H1 (cell line): ENCODE results near the gene TTC28. TPM values are rescaled to one million over a fixed set of nuclear protein-coding genes. Genes with fewer than 3 reads are reported as not detected.

Experiments used
- CTCF ChIA-PET: fragments of 300-600 bp; sonication (Branson Sonifier 250); formaldehyde crosslinking; loops from one replicate; lab custom pipeline; 2021; ENCODE audit not compliant: partially characterized antibody; lab: Charles Lee
- POLR2A ChIA-PET: fragments of 300-600 bp; sonication (Branson Sonifier 250); formaldehyde crosslinking; loops from one replicate; lab custom pipeline; 2021; ENCODE audit warnings: inconsistent platforms; ENCODE audit not compliant: partially characterized antibody; lab: Charles Lee
- DNase-seq, 2 experiments: peaks; one replicate each; pipeline versions ENCODE4 v3.0.0 to v3.0.0-alpha.2; 2010 to 2022; ENCODE audit warnings: low spot score in 2 of 2, low read depth in 1 of 2, mixed read lengths in 1 of 2
- FAIRE-seq: peaks from 2 replicates; lab custom pipeline; 2011; peaks lifted over from hg19 to GRCh38; lab: Jason Lieb, UNC
- H2AFZ ChIP-seq: 2 replicates; pipeline ENCODE4 v1.8.1; 2012; ENCODE audit warnings: low read length, inconsistent platforms
- H2AK5ac ChIP-seq: 2 replicates; pipeline ENCODE4 v1.6.1; 2013; ENCODE audit warnings: low read depth, low read length
- H2BK120ac ChIP-seq: replicated peaks from 2 replicates; pipeline ENCODE3; 2013; ENCODE audit warnings: low read depth, low read length, inconsistent platforms
- H2BK12ac ChIP-seq: 2 replicates; pipeline ENCODE4 v1.6.1; 2013; ENCODE audit warnings: low read depth, low read length
- H2BK15ac ChIP-seq: 2 replicates; pipeline ENCODE4 v1.6.1; 2013; ENCODE audit warnings: low read length
- H2BK20ac ChIP-seq: 2 replicates; pipeline ENCODE4 v1.6.1; 2013; ENCODE audit warnings: low read length
- H2BK5ac ChIP-seq: 2 replicates; pipeline ENCODE4 v1.6.1; 2013; ENCODE audit warnings: low read depth, low read length
- H3K14ac ChIP-seq: 2 replicates; pipeline ENCODE4 v1.6.1; 2013; ENCODE audit warnings: inconsistent platforms; ENCODE audit not compliant: insufficient read length
- H3K18ac ChIP-seq: 2 replicates; pipeline ENCODE4 v1.6.1; 2013; ENCODE audit warnings: low read length; ENCODE audit errors: extremely low read depth
- H3K23ac ChIP-seq: 2 replicates; pipeline ENCODE4 v1.6.1; 2013; ENCODE audit warnings: inconsistent platforms; ENCODE audit not compliant: insufficient read length
- H3K23me2 ChIP-seq: 2 replicates; pipeline ENCODE4 v1.6.1; 2013; ENCODE audit warnings: low read depth, low read length
- H3K27ac ChIP-seq: 2 replicates; pipeline ENCODE4 v1.6.1; 2011; ENCODE audit warnings: low read depth, low read length, inconsistent platforms
- H3K27me3 ChIP-seq, 4 experiments: replicated peaks in 1 of 4; 1 replicate in 1 of 4; 2 replicates in 3 of 4; pipeline versions ENCODE4 v1.6.1 to v1.8.1; 2011 to 2013; ENCODE audit warnings: low read length in 3 of 4, mild to moderate bottlenecking in 3 of 4, inconsistent platforms in 2 of 4, mixed read lengths in 2 of 4, moderate library complexity in 1 of 4; ENCODE audit not compliant: control insufficient read depth in 3 of 4, insufficient read depth in 3 of 4; ENCODE audit errors: extremely low read depth in 1 of 4
- H3K36me3 ChIP-seq, 4 experiments: 2 replicates each; pipeline versions ENCODE4 v1.6.1 to v1.8.1; 2011 to 2013; ENCODE audit warnings: mild to moderate bottlenecking in 4 of 4, low read length in 3 of 4, moderate library complexity in 2 of 4, control low read depth in 1 of 4, inconsistent platforms in 1 of 4; ENCODE audit not compliant: insufficient read depth in 4 of 4, control insufficient read depth in 2 of 4
- H3K4ac ChIP-seq: replicated peaks from 2 replicates; pipeline ENCODE3; 2013; ENCODE audit warnings: low read length, low read depth, mixed read lengths, inconsistent platforms; ENCODE audit not compliant: insufficient read length
- H3K4me1 ChIP-seq, 4 experiments: replicated peaks in 1 of 4; 1 replicate in 1 of 4; 2 replicates in 3 of 4; pipeline versions ENCODE4 v1.6.1 to v1.8.1; 2011 to 2013; ENCODE audit warnings: low read length in 3 of 4, inconsistent platforms in 2 of 4, mixed read lengths in 1 of 4; ENCODE audit not compliant: insufficient read depth in 4 of 4, control insufficient read depth in 3 of 4
- H3K4me2 ChIP-seq, 2 experiments: 2 replicates each; pipeline versions ENCODE4 v1.6.1 to v1.8.1; 2011 to 2013; ENCODE audit warnings: low read depth in 2 of 2, low read length in 2 of 2, control low read depth in 1 of 2, inconsistent platforms in 1 of 2, mild to moderate bottlenecking in 1 of 2; ENCODE audit not compliant: insufficient read depth in 1 of 2
- H3K4me3 ChIP-seq, 4 experiments: fragments of 200-600, 300-600 bp in 1 of 4; sonication (generic), shearing (Covaris generic), sonication (Bioruptor Twin) in 1 of 4; 2 replicates each; pipeline versions ENCODE4 v1.5.1 to v1.8.1; 2011 to 2016; ENCODE audit warnings: low read length in 4 of 4, low read depth in 3 of 4, control low read depth in 2 of 4, inconsistent platforms in 2 of 4, mild to moderate bottlenecking in 2 of 4, mixed read lengths in 1 of 4, moderate library complexity in 1 of 4; ENCODE audit not compliant: insufficient read depth in 2 of 4; ENCODE audit errors: extremely low read depth in 1 of 4
- H3K56ac ChIP-seq: replicated peaks from 2 replicates; pipeline ENCODE3; 2013; ENCODE audit warnings: low read depth, mild to moderate bottlenecking, mixed read lengths, low read length, inconsistent platforms; ENCODE audit not compliant: insufficient read length
- H3K79me1 ChIP-seq: 2 replicates; pipeline ENCODE4 v1.6.1; 2013; ENCODE audit warnings: low read depth, low read length, control low read depth
- H3K79me2 ChIP-seq, 2 experiments: 2 replicates each; pipeline versions ENCODE4 v1.6.1 to v1.8.1; 2012 to 2013; ENCODE audit warnings: low read length in 2 of 2, mild to moderate bottlenecking in 2 of 2, inconsistent platforms in 1 of 2; ENCODE audit not compliant: insufficient read depth in 2 of 2, control insufficient read depth in 1 of 2
- H3K9ac ChIP-seq, 4 experiments: replicated peaks in 1 of 4; 1 replicate in 1 of 4; 2 replicates in 3 of 4; pipeline versions ENCODE4 v1.6.1 to v1.8.1; 2011 to 2013; ENCODE audit warnings: low read depth in 3 of 4, low read length in 3 of 4, control low read depth in 2 of 4, mild to moderate bottlenecking in 2 of 4, moderate library complexity in 2 of 4, inconsistent platforms in 1 of 4; ENCODE audit errors: extremely low read depth in 1 of 4
- H3K9me3 ChIP-seq, 2 experiments: 2 replicates each; pipeline versions ENCODE4 v1.6.1 to v1.8.1; 2012 to 2013; ENCODE audit warnings: mild to moderate bottlenecking in 2 of 2, moderate library complexity in 2 of 2, control low read depth in 1 of 2, inconsistent platforms in 1 of 2, low read depth in 1 of 2, low read length in 1 of 2, mixed read lengths in 1 of 2; ENCODE audit not compliant: insufficient read depth in 2 of 2
- H4K20me1 ChIP-seq, 2 experiments: replicated peaks in 1 of 2; 2 replicates each; pipeline versions ENCODE3 to v1.8.1; 2011 to 2013; ENCODE audit warnings: inconsistent platforms in 2 of 2, low read length in 2 of 2, mild to moderate bottlenecking in 1 of 2; ENCODE audit not compliant: insufficient read depth in 2 of 2, control insufficient read depth in 1 of 2
- H4K5ac ChIP-seq: 2 replicates; pipeline ENCODE4 v1.6.1; 2013; ENCODE audit warnings: low read length, low read depth, mixed read lengths, inconsistent platforms; ENCODE audit not compliant: insufficient read length
- H4K8ac ChIP-seq: 2 replicates; pipeline ENCODE4 v1.8.0; 2013; ENCODE audit warnings: mild to moderate bottlenecking, moderate library complexity, low read length, inconsistent platforms; ENCODE audit not compliant: insufficient read depth; ENCODE audit errors: extremely low read depth
- H4K91ac ChIP-seq: replicated peaks from 2 replicates; pipeline ENCODE3; 2013; ENCODE audit warnings: low read length, mixed read lengths, inconsistent platforms; ENCODE audit not compliant: insufficient read length
- GTF2F1 ChIP-seq: IDR thresholded peaks from 2 replicates; pipeline ENCODE4 v1.6.1; 2012; ENCODE audit warnings: low read depth, low read length, improper control_type of control experiment, borderline replicate concordance
- NANOG ChIP-seq: IDR thresholded peaks from 2 replicates; pipeline ENCODE4 v1.6.1; 2011; ENCODE audit warnings: low read length, low read depth, mild to moderate bottlenecking, inconsistent platforms; ENCODE audit not compliant: insufficient read depth, poor library complexity, severe bottlenecking
- USF2 ChIP-seq: IDR thresholded peaks from 2 replicates; pipeline ENCODE4 v1.6.1; 2011; ENCODE audit warnings: low read length, improper control_type of control experiment
- YY1 ChIP-seq: IDR thresholded peaks from 2 replicates; pipeline ENCODE4 v1.6.1; 2011; ENCODE audit warnings: low read depth, mild to moderate bottlenecking, low read length
- WGBS, 2 experiments: shearing (Covaris generic) in 1 of 2; methylation state at CpG; one replicate each; pipeline versions ENCODE4 v1.1.6 to v1.1.7; 2013 to 2015; ENCODE audit warnings: low lambda C conversion rate in 2 of 2, mixed read lengths in 2 of 2, inconsistent platforms in 1 of 2, low coverage in 1 of 2, missing lambda C conversion rate in 1 of 2; ENCODE audit not compliant: insufficient replicate concordance in 2 of 2, insufficient coverage in 1 of 2, insufficient read length in 1 of 2; ENCODE audit errors: extremely low coverage in 1 of 2, missing lambda C conversion rate in 1 of 2; 5-methylcytosine and 5-hydroxymethylcytosine counted together
- polyA plus RNA-seq, 7 experiments: library from polyadenylated mRNA; depleted of rRNA in 3 of 7; stranded (reverse) in 5 of 7; unstranded in 2 of 7; fragments of >200 nt in 5 of 7; fragments of 200-250 nt in 2 of 7; gene quantifications; 1 replicate in 5 of 7; 2 replicates in 1 of 7; 4 replicates in 1 of 7; pipeline versions ENCODE4 v1.2.1 to v1.2.3, GENCODE V29; 2011 to 2013; ENCODE audit warnings: missing spikeins in 2 of 7, mixed read lengths in 2 of 7
- total RNA-seq: library from RNA; stranded (reverse); fragmentation: NEBNext Ultra II Directional; extraction: Animal tissue kit (Norgen Biotek cat#: 25700); gene quantifications from 2 replicates; pipeline ENCODE4 v1.2.1, GENCODE V29; 2021

The TTC28 gene
- total and polyA plus RNA-seq, 2 of the 8 experiments (the other 6 are each of a cell fraction or from before 2014, with no cell fraction given): 2.6 to 12.6 TPM

GRCh38 chr22:28207281-28208030 is 472.2 kb downstream of the TTC28 start:
- Histone ChIP-seq H2BK20ac (no peak overlapping the region), H3K18ac (no peak overlapping the region), H2BK12ac (no peak overlapping the region), H3K56ac (no peak overlapping the region), H2AK5ac (no peak overlapping the region), H3K36me3 (no peaks in the 10 kb centered on the region), H3K9ac (no peak overlapping the region), H2BK15ac (no peak overlapping the region), H2BK5ac (no peak overlapping the region), H3K9me3 (no peaks in the 10 kb centered on the region), H4K8ac (no peak overlapping the region), H2AFZ (no peak overlapping the region), H3K14ac (no peak overlapping the region), H3K4me2 (no peak overlapping the region), H3K27ac (no peak overlapping the region), H3K27me3 (peaks cover 0 to 3% (median 1%) of the 10 kb centered on the region in 4 experiments; a peak in 4 of 7 replicates), H4K5ac (no peak overlapping the region), H3K79me2 (no peaks in the 10 kb centered on the region), H4K20me1 (peaks cover 0 to 2% of the 10 kb centered on the region in 2 experiments), H3K23ac (no peak overlapping the region), H3K23me2 (no peaks in the 10 kb centered on the region), H3K79me1 (no peaks in the 10 kb centered on the region), H3K4ac (no peak overlapping the region), H2BK120ac (no peak overlapping the region), H3K4me1 (peaks cover 0 to 9% (median 3%) of the 10 kb centered on the region in 4 experiments; a peak in 4 of 7 replicates), H3K4me3 (no peak overlapping the region), H4K91ac (no peak overlapping the region)
- 91% methylated on average over 6 of the region's 6 CpGs; no CpG with 5 or more reads in 1 of the 2 experiments for WGBS, 2 experiments
- TF ChIP-seq GTF2F1 (no peak), USF2 (no peak), YY1 (no peak), NANOG (no peak)
- FAIRE-seq (no peak), DNase-seq (no peak)
- CTCF ChIA-PET: interaction anchor here (0.7 to 1.0 kb wide), 3 partner anchors 13 to 385 kb away, joined by 3 to 5 read pairs (median 3); no protein-coding TSS in a partner anchor
- POLR2A ChIA-PET: no interaction called here
